ENCODE results near the gene FBXW11. TPM values are rescaled to one million over a fixed set of nuclear protein-coding genes. Genes with fewer than 3 reads are reported as not detected.

The FBXW11 gene
- total and polyA plus RNA-seq, 2 of the 8 experiments (the other 6 are each of a cell fraction or from before 2014, with no cell fraction given): 45.0 to 75.6 TPM

DNA sequence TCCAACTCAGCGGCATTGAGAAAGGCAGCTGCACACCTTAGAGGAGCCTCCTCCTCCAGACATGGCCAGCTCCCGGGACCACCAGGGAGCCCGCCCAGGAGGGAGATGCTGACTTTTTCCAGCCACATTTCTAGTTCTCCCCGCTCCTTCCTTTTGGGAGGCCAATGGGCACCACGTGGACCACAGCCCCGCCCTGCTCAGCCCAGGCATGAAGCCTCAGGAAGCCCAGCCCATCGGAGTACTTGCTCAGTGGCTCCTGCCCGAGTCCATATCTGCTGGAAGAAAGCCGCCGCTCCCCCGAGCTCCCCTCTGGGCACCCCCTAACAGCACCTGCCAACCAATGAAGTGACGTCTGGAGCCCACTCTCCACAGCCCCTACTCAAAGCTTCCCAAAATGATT is 168.4 kb downstream of the FBXW11 start:
- Histone ChIP-seq H4K91ac (replicated peaks; ENCODE audit: insufficient read length, low read length) (no peak overlapping the region), H4K20me1 (replicated peaks in 1 of 2; ENCODE audit: control insufficient read depth in 1 of 2, insufficient read depth in 2 of 2, low read length in 2 of 2) (no peaks in the 10 kb centered on the region), H3K4me2 (ENCODE audit: insufficient read depth in 1 of 2, low read depth in 2 of 2, low read length in 2 of 2) (no peak overlapping the region), H3K9me3 (ENCODE audit: insufficient read depth in 2 of 2, low read depth in 1 of 2, low read length in 1 of 2) (peaks cover 0 to 3% of the 10 kb centered on the region in 2 experiments; a peak in 1 of 4 replicates), H3K56ac (replicated peaks; ENCODE audit: insufficient read length, low read depth, low read length) (no peak overlapping the region), H2BK120ac (replicated peaks; ENCODE audit: low read depth, low read length) (no peak overlapping the region), H3K79me1 (ENCODE audit: low read depth, low read length) (no peaks in the 10 kb centered on the region; the same call in 1 of the 2 replicates), H3K27me3 (replicated peaks in 1 of 4; ENCODE audit: control insufficient read depth in 3 of 4, extremely low read depth in 1 of 4, insufficient read depth in 3 of 4, low read length in 3 of 4) (no peaks in the 10 kb centered on the region), H3K4ac (replicated peaks; ENCODE audit: insufficient read length, low read depth, low read length) (no peak overlapping the region), H3K27ac (ENCODE audit: low read depth, low read length) (no peak overlapping the region), H2BK12ac (ENCODE audit: low read depth, low read length) (no peak overlapping the region), H2BK15ac (ENCODE audit: low read length) (no peak overlapping the region), H3K14ac (ENCODE audit: insufficient read length) (no peak overlapping the region), H2BK20ac (ENCODE audit: low read length) (no peak overlapping the region), H3K79me2 (ENCODE audit: control insufficient read depth in 1 of 2, insufficient read depth in 2 of 2, low read length in 2 of 2) (no peaks in the 10 kb centered on the region), H3K23ac (ENCODE audit: insufficient read length) (no peak overlapping the region), H2AFZ (ENCODE audit: low read length) (no peak overlapping the region), H4K5ac (ENCODE audit: insufficient read length, low read depth, low read length) (no peak overlapping the region), H3K9ac (replicated peaks in 1 of 4; ENCODE audit: extremely low read depth in 1 of 4, low read depth in 3 of 4, low read length in 3 of 4) (no peak overlapping the region), H3K36me3 (ENCODE audit: control insufficient read depth in 2 of 4, insufficient read depth in 4 of 4, low read length in 3 of 4) (no peaks in the 10 kb centered on the region), H4K8ac (ENCODE audit: extremely low read depth, insufficient read depth, low read length) (no peak overlapping the region), H3K4me3 (ENCODE audit: extremely low read depth in 1 of 4, insufficient read depth in 2 of 4, low read depth in 3 of 4, low read length in 4 of 4) (no peak overlapping the region), H2AK5ac (ENCODE audit: low read depth, low read length) (no peak overlapping the region), H3K4me1 (replicated peaks in 1 of 4; ENCODE audit: control insufficient read depth in 3 of 4, insufficient read depth in 4 of 4, low read length in 3 of 4) (no peaks in the 10 kb centered on the region), H3K18ac (ENCODE audit: extremely low read depth, low read length) (no peak overlapping the region), H3K23me2 (ENCODE audit: low read depth, low read length) (no peaks in the 10 kb centered on the region), H2BK5ac (ENCODE audit: low read depth, low read length) (no peak overlapping the region)
- FAIRE-seq (no peak), DNase-seq (ENCODE audit: low read depth in 1 of 2, low spot score in 2 of 2) (no peak)
- ChIA-PET CTCF (ENCODE audit: partially characterized antibody) (interaction anchor here (0.6 to 4.0 kb wide), 8 partner anchors 11 to 229 kb away, joined by 3 to 33 read pairs (median 4); no protein-coding TSS in a partner anchor), POLR2A (ENCODE audit: partially characterized antibody) (interaction anchor here (1.1 kb wide), 1 partner anchor 12 kb away, joined by 4 read pairs; no protein-coding TSS in a partner anchor)
- 84% methylated on average over 12 of the region's 12 CpGs; no CpG with 5 or more reads in 1 of the 2 experiments for WGBS, 2 experiments (ENCODE audit: extremely low coverage in 1 of 2, insufficient coverage in 1 of 2, insufficient read length in 1 of 2, insufficient replicate concordance in 2 of 2, low coverage in 1 of 2, low lambda C conversion rate in 2 of 2, missing lambda C conversion rate in 1 of 2)
- TF ChIP-seq RFX5 (IDR thresholded peaks at IDR 0.05; ENCODE audit: borderline replicate concordance, low read depth, low read length) (no peak), CEBPB (IDR thresholded peaks at IDR 0.05; ENCODE audit: low read depth, low read length) (no peak), BCL11A (IDR thresholded peaks at IDR 0.05; ENCODE audit: low read depth in 2 of 2, low read length in 2 of 2) (no peak), NANOG (IDR thresholded peaks at IDR 0.05; ENCODE audit: insufficient read depth, low read depth, low read length, poor library complexity, severe bottlenecking) (no peak), BACH1 (IDR thresholded peaks at IDR 0.05; ENCODE audit: low read length) (no peak), SP1 (IDR thresholded peaks at IDR 0.05; ENCODE audit: low read depth, low read length) (no peak), HDAC6 (IDR thresholded peaks at IDR 0.05; ENCODE audit: low read depth, low read length) (no peak), POLR2AphosphoS5 (IDR thresholded peaks at IDR 0.05; ENCODE audit: low read depth, low read length) (no peak), CTBP2 (IDR thresholded peaks at IDR 0.05; ENCODE audit: borderline replicate concordance, insufficient read depth, insufficient read length, low read length) (no peak), YY1 (IDR thresholded peaks at IDR 0.05; ENCODE audit: low read depth, low read length) (no peak), RAD21 (IDR thresholded peaks at IDR 0.05 in 1 of 2, conservative IDR thresholded peaks at IDR 0.05 in 1 of 2; ENCODE audit: low read depth in 2 of 2, low read length in 2 of 2) (no peak), SIX5 (IDR thresholded peaks at IDR 0.05; ENCODE audit: low read depth, low read length) (no peak), POLR2A (IDR thresholded peaks at IDR 0.05; ENCODE audit: control extremely low read depth in 1 of 2, low read depth in 2 of 2, low read length in 2 of 2) (no peak), KDM4A (IDR thresholded peaks at IDR 0.05; ENCODE audit: low read depth, low read length, severe bottlenecking) (no peak)
- TF ChIP-seq, protein P1, sequence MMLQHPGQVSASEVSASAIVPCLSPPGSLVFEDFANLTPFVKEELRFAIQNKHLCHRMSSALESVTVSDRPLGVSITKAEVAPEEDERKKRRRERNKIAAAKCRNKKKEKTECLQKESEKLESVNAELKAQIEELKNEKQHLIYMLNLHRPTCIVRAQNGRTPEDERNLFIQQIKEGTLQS (IDR thresholded peaks at IDR 0.05; ENCODE audit: insufficient read depth, low read depth, low read length): no peak

Measured in H1 (cell line).